ENCODE measurements around the gene TCF12. TPM values are rescaled to one million over a fixed set of nuclear protein-coding genes. Genes with fewer than 3 reads are reported as not detected.
A peak's percentile ranks its signal among the peaks of the same experiment; 100 is the strongest.

Gene TCF12
- total RNA-seq, 2 experiments from 2014 or later = 76.4 to 78.1 TPM

DNA sequence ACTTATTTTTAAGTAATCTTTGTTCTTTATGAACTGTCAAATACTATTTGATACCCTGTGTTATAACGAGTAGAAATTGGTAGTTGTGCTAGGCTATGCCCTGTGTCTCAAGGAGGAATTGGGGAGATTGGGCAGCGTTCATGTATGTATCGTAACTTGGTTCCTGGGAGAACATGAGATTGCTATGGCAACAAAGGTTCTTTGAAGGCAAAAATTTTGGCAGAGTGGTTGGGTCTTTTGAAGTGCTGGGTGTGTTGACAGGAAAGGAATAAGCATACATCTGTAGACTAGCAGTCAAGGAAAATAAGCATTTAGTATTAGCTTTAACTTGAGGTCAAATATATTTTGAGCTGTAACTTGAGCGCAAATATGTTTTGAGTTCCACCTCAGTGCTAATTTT, 45.3 kb downstream of the TCF12 start:
- H3K36me3 Mint-ChIP-seq = peaks cover 5% of the 10 kb centered on the region
- ATAC-seq (ENCODE audit: low read depth) (no peak), DNase-seq (no peak)
- H3K4me3 Mint-ChIP-seq = no peak overlapping the region
- H3K27me3 Mint-ChIP-seq = no peaks in the 10 kb centered on the region
- H3K4me1 Mint-ChIP-seq = peaks cover 17% of the 10 kb centered on the region
- no peak overlapping the region for H3K27ac Mint-ChIP-seq
- H3K9me3 Mint-ChIP-seq = no peaks in the 10 kb centered on the region
- POLR2A ChIA-PET = interaction anchor here (0.6 kb wide), 1 partner anchor 187 kb away, joined by 4 read pairs; no protein-coding TSS in a partner anchor

DNA sequence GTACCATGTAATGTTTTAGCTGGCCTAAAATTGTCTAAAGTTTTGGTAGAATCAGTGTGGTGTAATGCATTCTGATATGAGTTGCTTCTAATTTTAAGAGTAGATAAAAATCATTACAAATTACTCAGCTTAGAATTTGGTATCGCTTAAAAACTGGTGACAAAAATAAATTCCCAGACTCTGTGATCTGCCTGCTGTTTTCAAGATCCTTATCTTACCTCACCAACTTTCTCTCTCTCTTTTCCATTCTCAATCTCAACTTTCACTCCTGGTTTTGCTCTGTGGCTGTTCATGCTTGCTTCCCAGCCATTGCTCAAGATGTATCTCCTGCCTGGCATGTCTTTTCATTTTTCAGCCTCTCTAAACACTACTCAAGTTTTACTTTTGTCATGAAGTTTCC, 45.7 kb downstream of the TCF12 start:
- Mint-ChIP-seq H3K4me3 (no peak overlapping the region), H3K27ac (no peak overlapping the region), H3K27me3 (no peaks in the 10 kb centered on the region), H3K9me3 (no peaks in the 10 kb centered on the region), H3K36me3 (peaks cover 6% of the 10 kb centered on the region), H3K4me1 (peaks cover 17% of the 10 kb centered on the region)
- DNase-seq (no peak), ATAC-seq (ENCODE audit: low read depth) (no peak)
- POLR2A ChIA-PET = interaction anchor here (0.6 kb wide), 1 partner anchor 187 kb away, joined by 4 read pairs; no protein-coding TSS in a partner anchor

DNA sequence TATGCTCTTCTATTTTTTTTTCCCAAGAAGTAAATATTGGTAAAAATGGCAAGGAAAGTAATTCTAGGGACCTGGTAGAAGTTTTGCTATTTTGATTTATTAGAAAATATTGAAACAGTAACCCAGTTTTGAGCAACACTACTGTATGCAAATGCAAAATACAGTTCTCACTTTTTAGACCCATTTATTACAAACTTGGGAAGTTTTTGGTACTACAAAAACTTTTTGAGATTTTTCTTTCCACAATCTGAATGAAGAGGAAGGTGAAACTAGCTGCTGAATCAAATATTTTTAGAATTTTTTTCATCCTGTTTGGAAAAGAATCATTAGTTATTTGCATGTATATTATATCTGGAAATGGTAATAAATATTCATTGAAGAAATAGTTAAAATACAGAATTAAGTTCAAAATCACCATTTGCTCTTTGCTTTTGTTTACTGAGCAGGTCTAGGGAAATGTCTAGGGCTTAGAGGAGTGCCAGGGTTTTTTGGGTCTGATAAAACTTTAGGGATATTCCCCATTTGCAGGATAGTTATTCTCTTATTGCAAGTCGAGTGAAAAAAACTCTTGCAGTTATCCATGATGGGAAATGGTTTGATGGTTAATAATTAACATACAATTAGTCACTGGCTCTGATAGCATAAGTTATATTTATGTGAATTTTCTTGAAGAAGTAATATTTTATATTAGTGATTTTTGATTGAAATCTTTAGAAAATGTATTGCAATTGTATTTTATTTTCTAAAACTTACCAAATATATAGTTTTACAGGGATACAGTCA, 47.0 kb downstream of the TCF12 start:
- peaks cover 15% of the 10 kb centered on the region for H3K4me1 Mint-ChIP-seq
- H3K36me3 Mint-ChIP-seq = peaks cover 10% of the 10 kb centered on the region
- H3K9me3 Mint-ChIP-seq = peaks cover 3% of the 10 kb centered on the region
- POLR2A ChIA-PET = no interaction called here
- no peak overlapping the region for H3K27ac Mint-ChIP-seq
- H3K27me3 Mint-ChIP-seq = no peaks in the 10 kb centered on the region
- no peak overlapping the region for H3K4me3 Mint-ChIP-seq
- DNase-seq (no peak), ATAC-seq (ENCODE audit: low read depth) (no peak)

DNA sequence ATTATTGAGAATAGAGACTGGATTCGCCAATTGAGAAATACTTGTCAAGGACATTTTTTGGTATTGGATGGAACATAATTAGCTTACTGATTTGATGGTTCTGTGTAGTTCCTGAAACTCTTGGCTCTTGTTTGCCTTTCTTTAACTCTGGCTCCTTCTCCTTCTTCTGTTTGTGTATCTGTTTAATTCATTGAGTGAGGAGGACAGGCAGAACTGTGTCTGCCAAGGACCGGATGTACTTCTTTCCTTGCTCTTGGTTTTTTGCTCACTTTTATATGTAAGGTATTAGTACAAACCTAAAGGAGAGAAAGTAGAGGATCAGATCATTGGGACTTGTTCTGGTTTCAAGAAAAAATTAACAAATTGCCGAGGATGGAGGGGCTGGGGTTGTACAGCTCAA, 48.9 kb downstream of the TCF12 start:
- no peaks in the 10 kb centered on the region for H3K27me3 Mint-ChIP-seq
- ATAC-seq (ENCODE audit: low read depth) (no peak), DNase-seq (no peak)
- POLR2A ChIA-PET = no interaction called here
- H3K9me3 Mint-ChIP-seq = peaks cover 3% of the 10 kb centered on the region
- H3K4me1 Mint-ChIP-seq = peaks cover 17% of the 10 kb centered on the region
- peaks cover 7% of the 10 kb centered on the region for H3K36me3 Mint-ChIP-seq
- no peak overlapping the region for H3K27ac Mint-ChIP-seq
- no peak overlapping the region for H3K4me3 Mint-ChIP-seq

DNA sequence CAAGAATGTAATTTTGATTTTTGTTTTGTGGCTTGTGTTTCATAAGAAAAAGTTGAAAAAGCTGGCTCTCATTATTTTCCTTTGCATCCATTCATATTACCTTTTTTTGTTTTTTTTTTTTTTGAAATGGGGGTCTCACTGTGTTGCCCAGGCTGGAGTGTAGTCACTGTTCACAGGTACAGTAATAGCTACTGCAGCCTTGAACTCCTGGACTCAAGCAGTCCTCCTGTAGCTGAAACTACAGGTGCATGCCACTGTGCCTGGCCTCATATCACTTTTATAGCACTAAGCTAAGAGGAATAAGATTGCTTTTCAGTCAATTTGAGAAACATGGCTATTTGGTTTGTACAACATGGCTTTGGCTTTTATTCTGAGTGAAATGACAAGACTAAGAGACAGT, 49.8 kb downstream of the TCF12 start:
- Mint-ChIP-seq H3K27ac (no peak overlapping the region), H3K4me1 (peaks cover 20% of the 10 kb centered on the region), H3K4me3 (no peak overlapping the region), H3K9me3 (peaks cover 3% of the 10 kb centered on the region), H3K27me3 (no peaks in the 10 kb centered on the region), H3K36me3 (peaks cover 7% of the 10 kb centered on the region)
- ATAC-seq (ENCODE audit: low read depth) (no peak), DNase-seq (no peak)
- POLR2A ChIA-PET = interaction anchor here (0.6 to 0.7 kb wide), 2 partner anchors 18 to 50 kb away, joined by 3 to 4 read pairs; partner anchors contain the start of gene TCF12

DNA sequence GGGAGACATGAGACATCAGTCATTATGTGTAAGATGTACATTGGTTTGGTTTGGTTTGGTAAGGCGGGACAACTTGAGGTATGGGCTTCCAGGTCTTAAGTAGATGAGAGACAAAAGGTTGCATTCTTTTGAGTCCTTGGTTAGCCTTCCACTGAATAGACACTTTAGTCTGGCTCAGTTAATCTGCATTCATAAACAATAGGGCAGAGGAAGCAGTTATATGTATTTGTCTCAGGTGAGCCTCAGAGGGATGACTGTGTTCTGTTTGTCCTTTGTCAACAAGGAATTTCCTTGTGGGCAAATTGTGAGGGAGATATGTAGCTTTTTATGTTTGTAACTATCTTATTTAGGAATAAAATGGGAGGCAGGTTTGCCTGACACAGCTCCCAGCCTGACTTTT, 50.4 kb downstream of the TCF12 start:
- H3K4me3 Mint-ChIP-seq = no peak overlapping the region
- no peaks in the 10 kb centered on the region for H3K27me3 Mint-ChIP-seq
- POLR2A ChIA-PET = interaction anchor here (0.6 to 0.7 kb wide), 2 partner anchors 19 to 50 kb away, joined by 3 to 4 read pairs; partner anchors contain the start of gene TCF12
- ATAC-seq (ENCODE audit: low read depth) (no peak), DNase-seq (no peak)
- peaks cover 3% of the 10 kb centered on the region for H3K9me3 Mint-ChIP-seq
- no peak overlapping the region for H3K27ac Mint-ChIP-seq
- peaks cover 21% of the 10 kb centered on the region for H3K4me1 Mint-ChIP-seq
- peaks cover 7% of the 10 kb centered on the region for H3K36me3 Mint-ChIP-seq

DNA sequence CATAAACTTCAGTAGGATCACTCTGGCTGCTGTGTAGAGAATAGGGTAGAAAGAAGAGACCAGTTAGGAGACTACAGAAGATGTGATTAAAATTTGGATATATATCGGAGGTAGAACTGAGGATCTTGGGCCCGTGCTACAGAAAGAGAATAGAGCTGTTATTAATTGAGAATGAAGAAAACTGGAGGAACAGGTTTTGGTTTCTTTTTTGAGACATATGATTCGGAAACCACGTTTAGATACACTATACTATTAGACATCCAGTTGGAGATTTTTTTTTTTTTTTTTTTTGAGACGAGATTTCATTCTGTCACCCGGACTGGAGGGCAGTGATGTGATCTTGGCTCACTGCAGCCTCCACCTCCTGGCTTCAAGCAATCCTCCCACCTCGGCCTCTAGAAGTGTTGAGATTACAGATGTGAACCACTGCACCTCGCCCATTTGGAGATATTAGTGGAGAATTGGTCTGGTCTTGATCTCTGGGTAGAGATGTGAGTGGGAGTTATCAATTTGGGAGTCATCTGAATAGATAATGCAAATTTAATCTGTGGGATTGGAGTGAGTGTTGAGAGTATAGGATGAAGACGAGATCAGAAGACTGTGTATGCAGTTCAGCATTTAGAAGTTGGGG, 50.9 kb downstream of the TCF12 start:
- H3K27me3 Mint-ChIP-seq = no peaks in the 10 kb centered on the region
- no peak overlapping the region for H3K27ac Mint-ChIP-seq
- ATAC-seq (ENCODE audit: low read depth) = no peak
- POLR2A ChIA-PET = no interaction called here
- DNase-seq = no peak
- peaks cover 3% of the 10 kb centered on the region for H3K9me3 Mint-ChIP-seq
- no peak overlapping the region for H3K4me3 Mint-ChIP-seq
- H3K36me3 Mint-ChIP-seq = peaks cover 5% of the 10 kb centered on the region
- H3K4me1 Mint-ChIP-seq = peaks cover 22% of the 10 kb centered on the region

DNA sequence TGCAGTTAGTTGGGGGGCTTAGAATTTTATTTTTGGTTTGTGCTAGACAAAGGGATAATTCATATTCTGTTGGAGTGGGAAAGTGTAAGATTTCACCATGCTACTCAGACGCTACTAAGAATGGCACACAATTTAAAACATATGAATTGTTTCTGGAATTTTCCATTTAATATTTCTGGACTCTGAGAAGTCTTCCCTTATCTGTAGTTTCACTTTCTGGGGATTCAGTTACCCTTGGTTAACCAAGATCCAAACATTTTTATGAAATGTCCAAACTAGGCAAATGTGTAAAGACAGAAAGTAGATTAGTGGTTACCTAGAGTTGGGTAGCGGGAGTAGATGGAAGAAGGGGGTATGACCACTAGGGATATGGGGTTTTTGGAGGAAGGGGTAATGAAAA, 53.1 kb downstream of the TCF12 start:
- H3K27me3 Mint-ChIP-seq = no peaks in the 10 kb centered on the region
- H3K4me3 Mint-ChIP-seq = no peak overlapping the region
- peaks cover 25% of the 10 kb centered on the region for H3K4me1 Mint-ChIP-seq
- H3K9me3 Mint-ChIP-seq = peaks cover 3% of the 10 kb centered on the region
- POLR2A ChIA-PET = no interaction called here
- H3K27ac Mint-ChIP-seq = no peak overlapping the region
- DNase-seq (no peak), ATAC-seq (ENCODE audit: low read depth) (no peak)
- peaks cover 8% of the 10 kb centered on the region for H3K36me3 Mint-ChIP-seq

DNA sequence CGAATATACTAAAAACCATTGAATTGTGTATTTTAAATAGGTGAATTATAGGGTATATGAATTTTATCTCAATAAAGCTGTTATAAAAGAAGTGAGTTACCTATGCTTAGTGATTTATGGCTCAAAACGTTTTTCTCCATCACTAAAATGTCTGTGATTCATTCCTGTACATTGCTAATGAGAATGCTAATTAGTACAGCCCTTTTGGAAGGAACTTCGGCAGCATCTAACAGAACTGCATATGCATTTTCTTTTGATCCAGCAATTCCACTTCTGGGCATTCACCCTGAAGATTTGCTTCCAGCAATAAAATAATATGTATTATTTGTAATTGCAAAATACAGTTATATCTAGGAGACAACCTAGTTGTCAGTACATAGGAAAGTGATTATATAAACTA, 53.6 kb downstream of the TCF12 start:
- Mint-ChIP-seq H3K27ac (no peak overlapping the region), H3K27me3 (no peaks in the 10 kb centered on the region), H3K36me3 (peaks cover 10% of the 10 kb centered on the region), H3K4me1 (peaks cover 25% of the 10 kb centered on the region), H3K4me3 (no peak overlapping the region), H3K9me3 (peaks cover 3% of the 10 kb centered on the region)
- ATAC-seq (ENCODE audit: low read depth) = no peak
- DNase-seq = no peak
- POLR2A ChIA-PET = no interaction called here

DNA sequence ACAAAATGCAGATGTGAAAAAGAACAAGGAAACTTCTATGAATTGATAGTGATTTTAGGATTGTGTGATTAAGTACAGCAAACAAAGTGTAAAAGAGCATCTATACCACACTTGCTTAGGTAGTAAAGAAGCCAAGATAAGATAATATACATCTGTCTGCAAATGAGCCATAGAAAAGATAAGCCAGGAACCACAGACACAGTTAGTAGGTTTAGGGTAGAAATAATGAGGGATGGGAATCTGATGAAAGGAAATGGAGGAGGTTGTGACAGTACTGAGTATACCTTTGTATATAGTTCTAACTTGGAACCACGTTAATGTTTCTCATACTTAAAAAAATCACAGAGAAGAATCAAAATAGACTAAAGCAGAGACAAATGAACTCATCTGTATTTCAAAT, 54.0 kb downstream of the TCF12 start:
- Mint-ChIP-seq H3K27me3 (no peaks in the 10 kb centered on the region), H3K4me1 (peaks cover 23% of the 10 kb centered on the region), H3K9me3 (peaks cover 3% of the 10 kb centered on the region), H3K36me3 (peaks cover 10% of the 10 kb centered on the region), H3K27ac (no peak overlapping the region), H3K4me3 (no peak overlapping the region)
- no peak for DNase-seq
- no peak for ATAC-seq (ENCODE audit: low read depth)
- POLR2A ChIA-PET = no interaction called here

DNA sequence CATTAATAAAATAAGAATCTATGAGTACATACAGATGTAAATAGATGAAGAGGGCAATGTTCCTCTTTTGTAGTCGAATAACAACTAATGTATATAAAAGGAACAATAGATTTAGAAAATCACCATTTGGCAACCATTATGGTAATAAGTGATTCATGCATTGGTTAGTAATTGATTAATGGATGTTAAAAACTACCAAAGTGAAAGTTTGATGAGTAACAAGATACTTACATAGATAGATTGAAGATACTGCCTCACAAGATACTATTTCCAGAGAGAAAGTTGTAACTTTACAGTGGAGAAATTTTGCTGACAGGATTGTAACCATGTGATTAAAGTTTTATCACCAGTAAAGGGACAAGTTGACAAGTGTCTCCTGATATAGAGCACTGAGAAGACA, 55.0 kb downstream of the TCF12 start:
- DNase-seq = no peak
- no peaks in the 10 kb centered on the region for H3K27me3 Mint-ChIP-seq
- H3K4me3 Mint-ChIP-seq = peak overlapping the region; percentile 2
- no peak for ATAC-seq (ENCODE audit: low read depth)
- peaks cover 3% of the 10 kb centered on the region for H3K9me3 Mint-ChIP-seq
- peaks cover 10% of the 10 kb centered on the region for H3K36me3 Mint-ChIP-seq
- peaks cover 23% of the 10 kb centered on the region for H3K4me1 Mint-ChIP-seq
- no peak overlapping the region for H3K27ac Mint-ChIP-seq
- POLR2A ChIA-PET = no interaction called here

DNA sequence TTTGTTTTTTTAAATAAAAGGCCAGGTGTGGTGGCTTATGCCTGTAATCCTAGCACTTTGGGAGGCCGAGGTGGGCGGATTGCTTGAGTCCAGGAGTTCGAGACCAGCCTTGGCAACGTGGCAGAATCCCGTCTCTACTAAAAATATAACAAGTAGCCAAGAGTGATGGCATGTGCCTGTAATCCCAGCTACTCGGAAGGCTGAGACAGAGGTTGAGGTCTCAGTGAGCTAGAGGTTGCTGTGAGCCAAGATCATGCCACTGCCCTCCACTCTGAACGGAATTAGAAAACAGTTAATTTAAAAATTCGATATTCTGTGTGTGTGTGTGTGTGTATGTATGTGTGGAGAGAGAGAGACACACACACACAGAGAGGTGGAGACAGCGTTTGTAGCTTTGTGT, 58.8 kb downstream of the TCF12 start:
- no peaks in the 10 kb centered on the region for H3K27me3 Mint-ChIP-seq
- POLR2A ChIA-PET = no interaction called here
- no peak overlapping the region for H3K27ac Mint-ChIP-seq
- no peaks in the 10 kb centered on the region for H3K9me3 Mint-ChIP-seq
- peaks cover 9% of the 10 kb centered on the region for H3K36me3 Mint-ChIP-seq
- H3K4me1 Mint-ChIP-seq = peaks cover 22% of the 10 kb centered on the region
- no peak for ATAC-seq (ENCODE audit: low read depth)
- DNase-seq = no peak
- H3K4me3 Mint-ChIP-seq = no peak overlapping the region

DNA sequence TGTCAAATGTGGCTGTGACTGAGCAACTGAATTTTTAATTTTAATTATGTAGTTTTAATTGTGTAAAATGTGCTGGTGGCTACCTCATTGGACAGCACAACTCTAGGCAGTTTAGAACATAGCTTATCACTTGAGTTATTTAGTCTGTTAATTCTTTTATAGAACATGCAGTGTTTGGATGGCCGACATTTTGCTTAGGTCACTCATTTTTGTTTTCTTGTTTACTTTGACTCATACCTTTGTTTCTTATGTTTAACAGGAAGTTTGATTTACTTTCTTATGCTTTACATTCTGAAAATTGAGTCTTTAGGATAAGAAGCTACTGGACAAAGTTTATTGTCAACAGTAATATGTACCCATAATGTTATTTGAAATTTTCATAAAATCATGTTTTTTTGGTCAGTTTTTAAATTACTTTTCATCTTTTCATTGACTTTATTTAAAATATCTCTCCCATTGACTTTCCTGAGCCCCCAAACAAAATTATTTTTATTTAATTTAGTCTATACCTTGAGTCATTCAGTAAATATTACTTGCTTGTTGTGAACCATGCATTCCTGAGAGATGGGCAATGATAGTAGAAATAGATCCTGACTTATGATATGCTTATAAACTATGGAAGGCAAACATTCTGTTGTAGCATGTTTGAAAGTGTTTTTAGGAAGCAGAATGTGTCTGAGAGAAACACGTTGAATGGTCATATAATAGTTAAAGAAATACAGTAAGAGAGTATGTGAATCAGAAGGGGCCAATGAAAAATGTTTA, 60.6 kb downstream of the TCF12 start:
- H3K4me3 Mint-ChIP-seq = no peak overlapping the region
- no peak overlapping the region for H3K27ac Mint-ChIP-seq
- no peak for ATAC-seq (ENCODE audit: low read depth)
- H3K36me3 Mint-ChIP-seq = peaks cover 9% of the 10 kb centered on the region
- H3K27me3 Mint-ChIP-seq = no peaks in the 10 kb centered on the region
- no peak for DNase-seq
- H3K9me3 Mint-ChIP-seq = no peaks in the 10 kb centered on the region
- H3K4me1 Mint-ChIP-seq = peaks cover 16% of the 10 kb centered on the region
- POLR2A ChIA-PET = no interaction called here

Measured in activated naive CD8-positive, alpha-beta T cell treated with anti-CD3 and anti-CD28 coated beads, Interleukin-2, amount 10 ng/mL, durations not matched to agents 7 days and 5 days (primary cell).